ENCODE data around the gene SORCS2. TPM values are rescaled to one million over a fixed set of nuclear protein-coding genes. Genes with fewer than 3 reads are reported as not detected.

The SORCS2 gene
- total RNA-seq, 4 donors from 2014 or later, result 0.53 to 9.9 (median 0.90) TPM

GRCh38 chr4:7719354-7720174, 527.2 kb downstream of the SORCS2 start:
- Histone ChIP-seq H3K36me3 (no peaks in the 10 kb centered on the region), H3K4me3 (no peak overlapping the region), H3K9me3 (no peaks in the 10 kb centered on the region), H3K27me3 (no peaks in the 10 kb centered on the region), H3K4me1 (no peaks in the 10 kb centered on the region), H3K27ac (no peak overlapping the region)
- peak in 2 of 3 donors; percentile 66 to 72 for DNase-seq
- TF ChIP-seq POLR2A (IDR thresholded peaks at IDR 0.05), result no peak
- TF ChIP-seq CTCF (IDR thresholded peaks at IDR 0.05), result peak in 4 of 6 experiments; percentile 55 to 62 (median 58)

GRCh38 chr4:7721984-7722551, 529.7 kb downstream of the SORCS2 start:
- Histone ChIP-seq H3K9me3 (no peaks in the 10 kb centered on the region), H3K27ac (no peak overlapping the region), H3K36me3 (no peaks in the 10 kb centered on the region), H3K4me3 (no peak overlapping the region), H3K4me1 (no peaks in the 10 kb centered on the region), H3K27me3 (no peaks in the 10 kb centered on the region)
- TF ChIP-seq POLR2A (IDR thresholded peaks at IDR 0.05) (no peak), CTCF (IDR thresholded peaks at IDR 0.05) (no peak)
- DNase-seq, result no peak

- H3K27me3 ChIP-seq, result no peaks in the 10 kb centered on the region
- no peak for DNase-seq
- H3K27ac ChIP-seq, result no peak overlapping the region
- no peaks in the 10 kb centered on the region for H3K4me1 ChIP-seq
- no peaks in the 10 kb centered on the region for H3K36me3 ChIP-seq
- no peak overlapping the region for H3K4me3 ChIP-seq
- no peak for TF ChIP-seq CTCF (IDR thresholded peaks at IDR 0.05)
- TF ChIP-seq POLR2A (IDR thresholded peaks at IDR 0.05), result no peak
- no peaks in the 10 kb centered on the region for H3K9me3 ChIP-seq
Measured at GRCh38 chr4:7722766-7723387, 530.5 kb downstream of the SORCS2 start.

GRCh38 chr4:7723625-7724024, 531.3 kb downstream of the SORCS2 start:
- no peaks in the 10 kb centered on the region for H3K9me3 ChIP-seq
- H3K4me3 ChIP-seq, result no peak overlapping the region
- H3K36me3 ChIP-seq, result no peaks in the 10 kb centered on the region
- H3K4me1 ChIP-seq, result no peaks in the 10 kb centered on the region
- DNase-seq, result no peak
- TF ChIP-seq POLR2A (IDR thresholded peaks at IDR 0.05) (no peak), CTCF (IDR thresholded peaks at IDR 0.05) (no peak)
- H3K27ac ChIP-seq, result no peak overlapping the region
- H3K27me3 ChIP-seq, result no peaks in the 10 kb centered on the region

- no peak for DNase-seq
- no peak for TF ChIP-seq POLR2A (IDR thresholded peaks at IDR 0.05)
- no peak for TF ChIP-seq CTCF (IDR thresholded peaks at IDR 0.05)
- no peaks in the 10 kb centered on the region for H3K36me3 ChIP-seq
- no peaks in the 10 kb centered on the region for H3K4me1 ChIP-seq
- H3K4me3 ChIP-seq, result no peak overlapping the region
- no peaks in the 10 kb centered on the region for H3K9me3 ChIP-seq
- no peaks in the 10 kb centered on the region for H3K27me3 ChIP-seq
- no peak overlapping the region for H3K27ac ChIP-seq
Measured at GRCh38 chr4:7725951-7726350, 533.6 kb downstream of the SORCS2 start.

Data from Peyer's patch (tissue), 4 donors.